ENCODE data around the gene PMF1.

Gene PMF1

DNA sequence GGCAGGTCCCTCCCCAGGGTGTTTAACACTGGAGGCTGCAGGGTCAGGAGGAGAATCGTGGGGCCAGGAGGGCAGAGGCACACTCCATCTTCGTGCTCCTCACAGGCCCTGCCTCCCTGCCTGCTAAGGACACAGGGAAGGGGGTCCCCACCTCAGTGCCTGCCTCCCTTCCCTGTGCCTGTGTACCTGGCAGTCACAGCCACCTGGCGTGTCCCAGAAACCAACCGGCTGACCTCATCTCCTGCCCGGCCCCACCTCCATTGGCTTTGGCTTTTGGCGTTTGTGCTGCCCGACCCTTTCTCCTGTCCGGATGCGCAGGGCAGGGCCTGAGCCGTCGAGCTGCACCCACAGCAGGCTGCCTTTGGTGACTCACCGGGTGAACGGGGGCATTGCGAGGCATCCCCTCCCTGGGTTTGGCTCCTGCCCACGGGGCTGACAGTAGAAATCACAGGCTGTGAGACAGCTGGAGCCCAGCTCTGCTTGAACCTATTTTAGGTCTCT, 28.6 kb downstream of the PMF1 start:
- DNase-seq, result peak in 1 of 2 donors; percentile 34

DNA sequence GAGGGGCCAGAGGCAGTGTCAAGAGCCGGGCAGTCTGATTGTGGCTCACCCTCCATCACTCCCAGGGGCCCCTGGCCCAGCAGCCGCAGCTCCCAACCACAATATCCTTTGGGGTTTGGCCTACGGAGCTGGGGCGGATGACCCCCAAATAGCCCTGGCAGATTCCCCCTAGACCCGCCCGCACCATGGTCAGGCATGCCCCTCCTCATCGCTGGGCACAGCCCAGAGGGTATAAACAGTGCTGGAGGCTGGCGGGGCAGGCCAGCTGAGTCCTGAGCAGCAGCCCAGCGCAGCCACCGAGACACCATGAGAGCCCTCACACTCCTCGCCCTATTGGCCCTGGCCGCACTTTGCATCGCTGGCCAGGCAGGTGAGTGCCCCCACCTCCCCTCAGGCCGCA, 29.1 kb downstream of the PMF1 start, which contains the start of gene BGLAP:
Gene BGLAP, plus strand, starts transcription at position 259 of the 400 bp plus-strand sequence. Its CDS starts 48 bp downstream, at position 307.
- no peak for DNase-seq

DNA sequence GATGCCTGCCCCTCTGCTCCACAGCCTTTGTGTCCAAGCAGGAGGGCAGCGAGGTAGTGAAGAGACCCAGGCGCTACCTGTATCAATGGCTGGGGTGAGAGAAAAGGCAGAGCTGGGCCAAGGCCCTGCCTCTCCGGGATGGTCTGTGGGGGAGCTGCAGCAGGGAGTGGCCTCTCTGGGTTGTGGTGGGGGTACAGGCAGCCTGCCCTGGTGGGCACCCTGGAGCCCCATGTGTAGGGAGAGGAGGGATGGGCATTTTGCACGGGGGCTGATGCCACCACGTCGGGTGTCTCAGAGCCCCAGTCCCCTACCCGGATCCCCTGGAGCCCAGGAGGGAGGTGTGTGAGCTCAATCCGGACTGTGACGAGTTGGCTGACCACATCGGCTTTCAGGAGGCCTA, 29.9 kb downstream of the PMF1 start:
- DNase-seq, result no peak

DNA sequence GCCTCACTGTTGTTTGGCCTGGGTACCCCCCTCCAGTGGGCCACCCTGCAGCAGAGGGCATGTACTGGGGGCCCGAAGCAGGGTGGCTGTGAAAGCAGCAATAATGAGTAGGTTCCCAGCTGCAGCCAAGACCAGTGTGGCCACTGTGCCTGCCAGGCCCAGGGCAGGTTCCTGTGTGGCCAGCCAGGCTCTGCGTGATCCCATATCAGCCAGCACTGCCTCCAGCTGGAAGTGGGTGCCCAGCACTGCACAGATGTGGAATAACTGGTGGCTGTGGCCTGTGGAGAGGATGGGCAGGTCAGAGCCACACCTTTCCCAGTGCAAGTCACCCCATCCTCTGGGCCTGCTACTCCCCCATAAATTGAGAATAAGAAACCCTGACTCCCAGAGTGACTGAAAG, 31.3 kb downstream of the PMF1 start:
- DNase-seq, result no peak

DNA sequence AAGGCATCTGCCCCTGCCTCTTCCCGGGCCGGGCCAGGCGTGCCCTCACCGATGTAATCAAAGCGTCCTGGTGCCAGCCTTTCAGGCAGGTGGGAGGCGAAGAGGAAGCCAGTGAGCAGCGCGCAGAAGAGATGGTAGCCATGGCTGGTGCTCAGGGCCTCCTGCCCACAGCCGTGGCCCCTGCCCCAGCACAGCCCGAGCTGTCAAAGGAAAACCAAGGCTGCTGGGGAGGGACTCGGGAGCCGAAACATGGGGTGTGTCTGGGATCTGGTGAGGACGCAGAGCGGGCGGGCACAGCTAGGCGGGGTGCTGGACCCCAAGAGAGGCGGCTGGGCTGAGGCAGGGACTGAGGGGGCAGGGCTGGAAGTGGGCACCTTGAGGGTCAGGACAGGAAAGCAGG, 31.9 kb downstream of the PMF1 start:
- DNase-seq, result no peak

DNA sequence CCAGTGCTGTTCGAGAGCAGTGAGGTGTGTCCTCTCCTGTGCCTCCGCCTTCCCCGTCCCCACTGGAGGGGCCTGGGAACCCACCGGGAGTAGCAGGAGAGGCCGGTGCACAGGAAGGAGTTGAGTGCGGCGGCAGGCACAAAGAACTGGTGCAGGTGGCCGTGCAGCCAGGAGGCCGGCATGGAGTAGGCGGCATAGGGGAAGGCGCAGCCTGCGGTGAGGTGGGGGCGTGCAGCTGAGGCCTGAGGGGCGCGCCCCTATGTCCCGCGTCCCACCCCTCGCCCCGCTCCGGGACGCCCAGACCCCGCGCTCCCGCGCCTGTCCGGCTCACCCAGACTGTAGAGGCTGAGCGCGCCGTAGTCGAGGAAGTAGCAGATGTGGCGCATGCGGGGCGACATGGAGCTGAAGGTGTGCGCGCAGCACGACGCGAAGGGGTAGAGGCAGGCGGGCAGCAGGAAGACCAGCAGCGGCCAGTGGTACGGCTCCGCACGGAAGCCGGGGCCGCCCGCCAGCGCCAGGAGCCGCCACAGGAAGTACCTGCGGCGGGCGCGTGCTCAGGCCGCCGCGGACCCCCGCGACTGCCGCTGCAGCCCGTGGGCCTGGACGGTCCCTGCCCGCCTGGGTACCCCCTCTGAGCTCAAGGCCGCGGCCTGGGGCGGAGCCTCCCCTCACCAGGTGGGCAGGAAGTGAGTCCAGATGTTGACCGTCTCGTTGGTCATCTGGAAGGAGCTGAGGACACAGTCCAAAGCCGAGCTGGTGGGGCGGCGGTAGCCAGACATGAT, 32.8 kb downstream of the PMF1 start:
- peak in 1 of 2 donors; percentile 11 for DNase-seq

DNA sequence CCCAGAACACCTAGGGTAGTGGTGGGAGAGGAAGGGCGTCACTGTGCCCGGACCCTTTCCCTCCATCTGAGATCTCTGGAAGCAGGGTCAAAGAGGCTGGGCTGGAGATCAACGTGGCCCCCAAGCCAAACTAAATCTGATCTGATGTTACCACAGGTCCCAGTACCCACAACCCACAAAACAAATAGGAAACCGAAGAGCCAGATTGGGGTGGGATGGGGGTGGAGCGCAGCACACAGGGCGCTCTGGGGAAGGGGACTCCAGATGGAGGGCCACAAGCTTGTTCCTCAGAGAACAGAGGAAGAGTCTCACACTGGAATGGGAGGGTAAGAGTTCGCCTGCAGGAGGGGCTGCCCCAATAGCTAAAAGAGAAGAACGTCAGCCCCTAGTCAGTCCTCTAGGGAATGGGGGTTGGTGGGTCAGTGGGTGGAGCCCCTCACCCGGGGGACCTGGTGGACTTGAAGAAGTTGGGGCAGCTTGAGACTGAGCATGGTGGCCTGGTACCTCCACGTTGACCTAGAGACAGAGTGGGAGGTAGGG, 33.5 kb downstream of the PMF1 start:
- no peak for DNase-seq

DNA sequence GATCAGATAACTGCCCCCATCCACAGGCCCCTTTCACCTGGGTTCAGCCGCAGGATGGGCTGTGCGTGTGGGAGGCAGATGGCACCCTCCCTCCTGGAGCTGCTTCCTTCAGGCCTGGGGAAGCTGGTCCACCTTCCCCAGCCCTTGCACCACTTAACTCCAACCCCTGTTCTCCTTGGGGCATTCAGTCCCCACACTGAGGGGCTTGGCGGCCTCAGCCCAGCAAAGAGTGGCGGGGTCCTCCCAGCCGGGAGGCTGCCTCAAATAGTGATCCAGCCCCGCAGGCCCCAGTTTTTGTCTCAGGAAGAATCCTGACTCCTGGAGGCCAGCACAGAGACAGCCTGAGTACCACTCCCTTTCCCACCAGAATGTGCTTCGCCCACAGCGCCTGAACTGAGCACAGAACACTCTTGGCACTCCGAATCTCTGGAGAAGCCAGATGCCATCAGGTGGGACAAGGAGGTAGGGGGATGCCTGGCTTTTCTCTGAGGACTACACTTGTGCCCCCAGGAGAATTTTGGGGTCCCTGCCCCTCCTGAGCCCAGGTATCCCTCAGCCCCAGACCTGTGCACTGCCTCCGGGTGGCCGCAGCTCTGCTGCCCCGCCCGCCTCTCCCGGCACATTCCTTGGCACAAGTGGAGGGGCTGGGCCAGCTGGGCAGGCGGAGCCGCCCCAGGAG, 34.1 kb downstream of the PMF1 start:
- no peak for DNase-seq

DNA sequence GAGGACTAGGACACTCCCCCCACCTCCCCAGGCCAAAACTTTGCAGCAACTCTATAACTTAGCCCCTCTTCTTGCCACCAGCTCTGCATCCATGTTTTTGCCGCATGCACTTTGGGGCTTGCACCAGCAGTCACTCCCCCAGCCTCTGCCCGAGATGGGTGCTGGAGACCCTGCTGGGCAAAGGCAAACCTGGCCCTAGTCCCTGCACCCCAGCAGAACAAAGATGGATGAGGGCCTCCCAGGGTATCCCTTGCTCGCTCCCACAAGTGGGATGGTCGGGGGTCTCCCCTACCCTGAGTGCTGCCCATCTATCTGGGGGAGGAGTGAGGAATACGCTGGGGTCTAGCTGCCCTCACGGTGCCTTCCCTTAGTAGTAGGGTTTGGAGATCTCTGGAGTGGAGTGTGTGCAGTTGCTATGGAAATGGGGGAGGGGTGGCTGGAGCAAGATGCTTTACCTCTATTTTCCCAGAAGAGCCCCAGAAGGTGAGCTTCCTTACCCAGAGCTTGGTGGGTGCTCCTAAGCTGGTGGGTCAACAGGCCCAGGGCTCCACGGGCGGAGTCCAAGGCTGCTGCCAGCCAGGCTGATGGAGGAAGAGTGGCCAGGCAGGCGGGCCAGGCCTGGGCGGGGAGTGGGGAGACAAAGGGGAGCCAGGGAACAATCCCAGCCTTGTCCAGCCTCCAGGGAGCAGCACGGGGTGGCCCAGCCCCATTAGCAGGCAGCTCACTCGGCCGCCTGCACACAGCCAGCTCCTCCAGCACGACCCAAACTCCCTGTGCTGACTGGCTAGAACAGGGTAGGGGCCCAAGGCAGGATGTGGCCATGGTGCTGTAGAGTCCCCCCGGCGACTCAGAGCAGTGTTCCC, 34.9 kb downstream of the PMF1 start, which contains the start of gene PAQR6:
Gene PAQR6, minus strand, starts transcription at position 597 of the 863 bp plus-strand sequence. CDS start 1,325 bp downstream, outside the sequence.
- no peak for DNase-seq

DNA sequence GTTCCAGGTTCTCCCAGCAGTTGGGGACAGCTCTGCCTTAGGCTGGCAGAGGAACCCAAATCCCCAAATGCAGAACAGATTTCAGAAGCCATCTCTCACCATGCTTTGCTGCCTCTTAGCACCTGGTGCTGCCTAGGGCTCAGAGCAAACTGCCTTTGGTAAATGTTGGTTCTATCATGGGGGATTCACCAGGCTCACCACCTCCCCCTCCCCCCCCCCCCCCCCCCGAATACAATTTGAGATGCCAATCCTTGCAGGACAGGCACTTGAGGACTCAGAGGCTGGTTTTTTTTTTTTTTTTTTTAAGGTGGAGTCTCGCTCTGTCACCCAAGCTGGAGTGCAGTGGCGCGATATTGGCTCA, 35.5 kb downstream of the PMF1 start:
- DNase-seq, result no peak

DNA sequence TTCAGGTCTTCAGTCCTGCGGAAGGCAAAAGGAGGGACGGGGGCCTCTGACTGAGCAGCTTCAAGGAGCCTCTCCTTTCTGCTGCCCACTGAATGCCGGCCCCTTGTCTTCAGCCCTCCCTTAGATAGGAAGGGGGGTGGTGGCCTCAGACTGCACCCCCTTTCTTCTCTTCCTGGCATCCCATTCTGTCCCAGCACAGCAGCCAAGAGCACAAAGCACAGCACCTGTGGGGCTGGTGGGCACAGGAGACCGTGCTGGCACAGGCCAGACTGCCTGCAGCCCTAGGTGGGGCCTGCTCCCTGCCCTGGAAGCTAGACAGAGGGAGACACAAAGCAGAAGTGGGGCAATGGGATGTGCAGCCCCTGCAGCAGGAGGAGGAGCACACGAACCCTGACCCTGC, 36.8 kb downstream of the PMF1 start:
- no peak for DNase-seq

DNA sequence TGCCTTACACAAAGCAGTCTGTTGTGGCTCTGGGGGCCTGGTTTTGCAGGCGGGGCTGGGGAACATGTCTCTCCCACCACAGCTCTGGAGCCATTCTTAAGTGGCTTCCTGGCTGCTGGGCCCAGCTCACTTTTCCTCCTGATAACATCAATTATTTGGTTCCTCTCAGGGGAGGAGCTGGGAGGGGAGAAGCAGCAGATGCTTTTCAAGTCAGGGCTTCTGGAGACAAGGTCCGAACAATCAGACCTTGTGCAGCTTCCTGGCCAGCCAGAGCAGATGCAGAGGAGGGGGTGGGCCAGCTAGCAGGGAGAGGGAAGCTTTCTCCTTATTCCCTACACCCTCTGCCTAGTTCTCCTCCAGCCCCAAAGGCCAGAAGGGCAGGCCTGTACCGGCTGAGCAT, 38.7 kb downstream of the PMF1 start:
- DNase-seq, result no peak

DNA sequence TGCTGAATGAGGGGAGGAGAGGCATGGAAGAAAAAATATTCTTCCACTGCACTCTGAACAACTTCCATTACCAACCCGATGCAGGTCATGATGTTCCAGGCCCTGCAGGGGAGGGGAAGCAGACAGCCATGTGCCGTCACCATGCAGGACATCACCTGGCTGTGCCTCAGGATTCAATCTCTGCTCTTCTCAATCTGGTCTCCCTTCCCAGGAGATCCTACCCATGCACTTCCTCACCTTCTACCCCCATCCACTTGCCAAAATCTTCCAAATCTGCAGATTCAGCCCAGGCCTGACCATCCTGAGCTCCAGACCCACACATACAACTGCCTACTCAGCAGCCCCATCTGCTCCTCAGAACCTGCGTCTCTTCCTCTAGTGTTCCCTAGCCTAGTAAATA, 40.8 kb downstream of the PMF1 start:
- DNase-seq, result no peak

DNA sequence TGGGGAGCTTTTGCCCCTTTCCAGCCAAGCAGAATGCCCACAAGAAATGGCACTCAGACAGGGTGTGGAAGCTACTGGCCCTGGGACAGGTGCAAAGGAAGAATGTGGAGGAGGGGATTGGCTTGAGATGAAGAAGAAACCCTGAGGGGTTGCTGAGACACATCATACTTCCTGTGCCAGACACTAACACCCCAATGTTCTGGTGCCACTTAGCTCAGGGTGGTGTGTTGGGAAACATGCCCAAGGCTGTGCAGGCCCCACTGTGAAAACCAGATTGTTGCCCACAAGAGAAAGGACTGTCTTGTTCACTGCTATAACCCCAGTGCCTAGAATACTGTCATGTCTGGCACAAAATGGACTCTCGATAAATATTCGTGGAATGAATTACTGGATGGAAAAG, 44.9 kb downstream of the PMF1 start:
- no peak for DNase-seq

DNA sequence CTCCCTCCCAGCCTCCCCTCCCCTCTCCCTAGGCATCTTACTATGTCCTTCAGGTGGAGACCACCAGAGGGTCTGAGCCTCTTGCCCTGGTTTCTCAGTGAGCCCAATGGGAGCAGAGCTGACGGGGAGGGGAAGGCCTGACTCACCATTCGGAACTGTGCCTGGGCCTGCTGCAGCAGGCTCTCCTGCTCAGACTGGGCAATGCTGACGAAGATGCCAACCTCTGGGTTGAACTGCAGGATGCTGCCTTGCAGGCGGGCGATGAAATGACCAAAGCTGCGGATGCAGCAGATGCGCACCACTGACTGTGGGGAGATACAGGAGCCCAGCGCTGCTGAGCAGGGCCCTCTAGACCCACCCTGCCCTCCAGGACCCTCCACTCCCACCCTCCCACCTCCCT, 46.1 kb downstream of the PMF1 start:
- DNase-seq, result no peak

DNA sequence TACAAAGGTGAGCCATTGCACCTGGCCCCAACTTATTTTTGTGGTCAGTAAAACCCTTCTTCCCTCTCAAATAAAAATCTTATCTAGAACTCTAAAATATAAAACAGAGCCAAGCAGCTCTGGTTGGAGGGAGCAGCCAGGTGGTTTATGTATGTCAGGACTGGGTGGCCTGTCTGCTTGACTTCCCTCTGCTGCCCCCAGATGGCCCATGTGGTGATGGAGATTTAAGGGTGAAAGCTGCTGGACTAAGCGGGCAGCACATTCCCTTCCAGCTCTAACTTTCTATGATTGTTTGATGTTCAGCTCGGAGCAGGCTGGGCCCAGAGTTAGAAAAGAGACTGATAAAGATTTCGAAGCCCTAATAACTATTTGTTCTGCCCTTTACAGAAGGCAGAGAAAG, 47.0 kb downstream of the PMF1 start:
- no peak for DNase-seq

DNA sequence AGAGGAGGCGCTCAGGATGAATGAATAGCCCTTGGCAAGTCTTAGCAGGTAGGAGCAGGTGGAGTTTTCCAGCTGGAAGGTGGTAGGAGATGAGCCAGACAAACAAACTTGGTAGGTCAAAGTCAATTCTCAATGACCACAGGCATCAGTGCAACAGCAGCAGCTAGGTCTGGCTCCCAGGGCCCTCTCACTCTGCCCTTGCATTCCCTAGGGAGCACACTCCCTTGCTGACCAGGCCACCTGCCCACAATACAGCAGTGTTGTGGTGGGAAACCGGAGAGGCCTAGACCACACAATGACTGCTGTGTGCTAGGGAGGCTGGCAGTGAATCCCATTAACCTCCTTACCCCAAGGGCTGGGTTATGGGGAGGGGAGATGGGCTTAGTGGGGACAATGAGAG, 48.1 kb downstream of the PMF1 start:
- no peak for DNase-seq

DNA sequence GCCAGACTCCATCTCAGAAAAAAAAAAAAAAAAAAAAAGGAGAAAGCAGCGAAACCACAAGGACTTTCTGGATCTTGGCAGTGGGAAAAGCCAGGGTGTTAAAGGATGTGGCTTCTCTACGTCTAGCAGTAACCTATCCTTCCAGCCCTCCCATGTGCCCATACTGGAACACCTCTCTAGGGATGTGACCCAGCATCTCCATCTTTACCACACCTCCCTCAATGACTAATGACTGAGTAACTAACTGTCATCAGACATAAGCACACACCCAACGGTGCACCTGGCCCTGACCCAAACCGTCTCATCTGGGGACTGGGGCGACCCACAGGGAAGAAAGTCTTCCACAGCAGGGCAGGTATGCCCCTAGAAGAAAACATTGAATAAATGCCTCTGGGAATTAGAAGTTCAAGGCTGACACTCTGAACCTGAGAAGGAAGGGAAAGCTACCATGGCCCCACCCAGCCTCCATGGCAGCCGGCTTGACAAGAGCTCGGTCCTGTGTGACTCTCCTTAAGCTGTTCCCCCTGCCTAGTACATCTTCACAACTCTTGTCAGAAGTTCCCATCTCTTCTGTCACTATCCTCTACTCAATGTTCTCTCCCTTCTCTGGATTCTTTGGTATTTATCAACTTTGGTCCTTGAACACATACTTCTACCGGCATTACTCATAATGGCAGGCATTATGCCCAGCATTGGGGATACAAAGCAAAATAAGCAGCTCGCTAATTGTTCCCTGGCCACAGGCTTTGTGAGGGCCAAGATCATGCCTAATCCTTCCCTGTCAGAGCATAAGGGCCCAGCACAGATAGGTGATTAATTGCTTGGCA, 49.9 kb downstream of the PMF1 start:
- DNase-seq, result no peak

DNA sequence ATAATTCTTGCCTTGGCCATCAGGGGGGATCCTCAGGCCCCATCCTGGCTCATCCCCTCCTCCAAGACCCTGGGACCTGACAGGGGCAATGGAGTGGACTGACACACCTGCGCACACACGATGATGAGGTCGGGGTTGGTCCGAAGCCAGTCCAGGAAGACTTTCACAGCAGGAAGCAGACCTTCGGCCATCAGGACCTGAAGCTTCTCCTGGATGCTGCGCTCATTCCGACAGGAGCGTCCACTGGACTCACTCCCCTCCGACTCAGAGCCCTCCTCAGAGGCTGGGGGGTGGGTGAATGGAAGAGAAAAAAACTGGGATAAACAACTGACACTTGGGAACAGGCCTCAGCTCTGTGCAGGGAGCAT, 50.5 kb downstream of the PMF1 start:
- DNase-seq, result no peak

DNA sequence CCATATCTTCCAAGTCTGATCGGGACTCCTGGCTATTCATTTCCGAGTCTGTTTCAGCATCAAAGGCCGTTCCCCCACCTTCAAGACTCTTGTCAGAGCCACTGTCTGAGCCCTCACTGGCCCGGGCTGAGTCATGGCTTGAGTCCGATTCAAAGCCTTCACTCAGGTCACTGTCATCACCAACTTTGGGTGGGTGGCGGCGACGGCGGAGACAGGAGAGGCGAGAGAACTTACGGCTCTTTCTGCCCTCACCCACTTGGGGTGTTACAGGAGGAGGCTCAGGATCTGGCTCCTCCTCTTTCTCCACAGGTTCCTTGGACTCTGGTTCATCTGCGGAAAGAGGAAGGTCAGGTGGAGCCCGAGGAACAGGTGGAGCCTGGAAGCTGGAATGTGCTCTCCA, 53.2 kb downstream of the PMF1 start:
- DNase-seq, result no peak

DNA sequence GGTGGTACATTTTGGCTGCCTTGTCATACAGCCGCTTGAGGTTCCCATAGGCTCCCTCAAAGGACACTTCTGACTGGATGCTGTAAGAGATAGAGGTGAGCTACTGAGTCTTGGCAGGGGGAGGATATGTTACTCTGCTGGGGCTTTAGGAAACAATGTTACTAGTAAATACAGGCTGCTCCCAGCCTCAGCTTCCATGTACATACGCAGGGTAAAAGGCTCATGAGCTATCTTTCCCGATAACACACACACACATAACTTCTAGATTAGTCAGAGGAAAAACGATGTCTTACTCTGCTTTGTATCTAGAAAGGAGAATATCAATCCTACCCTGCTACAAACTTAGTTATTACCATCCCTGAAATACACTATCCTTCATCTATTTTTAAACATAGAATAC, 55.5 kb downstream of the PMF1 start:
- no peak for DNase-seq

DNA sequence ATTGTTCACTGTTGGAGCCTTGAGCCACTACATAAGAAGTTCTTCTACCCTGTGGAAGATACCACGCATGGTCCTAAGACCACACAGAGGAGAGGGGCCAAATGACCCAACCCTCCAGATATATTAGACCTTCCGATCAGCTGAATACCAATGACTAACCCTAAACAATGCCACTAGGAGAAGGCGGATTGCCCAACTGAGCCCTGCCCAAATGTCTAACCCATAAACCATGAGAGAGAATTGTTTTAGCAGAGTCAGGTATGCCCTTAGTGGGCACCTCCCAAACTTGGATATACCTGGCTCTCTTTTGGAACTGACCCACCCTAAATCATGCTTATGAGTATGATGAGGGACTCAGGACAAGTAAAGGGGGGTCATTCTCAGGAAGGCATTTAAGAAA, 57.5 kb downstream of the PMF1 start:
- no peak for DNase-seq
